Prostate gland (tissue), 2 donors: ENCODE results near the gene ARHGEF4.

Experiments used
- POLR2A ChIP-seq: fragments of 450-650 bp; IDR thresholded peaks from one replicate; pipeline ENCODE4 v1.6.1; 2016; ENCODE audit warnings: antibody characterized with exemption, mild to moderate bottlenecking
- POLR2AphosphoS5 ChIP-seq: sonication (generic); formaldehyde crosslinking; IDR thresholded peaks from one replicate; pipeline ENCODE4 v1.6.1; 2017; ENCODE audit warnings: antibody characterized with exemption
- TF ChIP-seq, protein P1 (sequence below), 4 experiments: fragments of 200-600 bp in 2 of 4; fragments of 450-650 bp in 2 of 4; sonication (generic) in 2 of 4; IDR thresholded peaks; 1 replicate in 3 of 4; 2 replicates in 1 of 4; pipeline ENCODE4 v1.5.1; 2016 to 2019; ENCODE audit warnings: antibody characterized with exemption in 4 of 4, mild to moderate bottlenecking in 2 of 4, moderate library complexity in 2 of 4

DNA sequence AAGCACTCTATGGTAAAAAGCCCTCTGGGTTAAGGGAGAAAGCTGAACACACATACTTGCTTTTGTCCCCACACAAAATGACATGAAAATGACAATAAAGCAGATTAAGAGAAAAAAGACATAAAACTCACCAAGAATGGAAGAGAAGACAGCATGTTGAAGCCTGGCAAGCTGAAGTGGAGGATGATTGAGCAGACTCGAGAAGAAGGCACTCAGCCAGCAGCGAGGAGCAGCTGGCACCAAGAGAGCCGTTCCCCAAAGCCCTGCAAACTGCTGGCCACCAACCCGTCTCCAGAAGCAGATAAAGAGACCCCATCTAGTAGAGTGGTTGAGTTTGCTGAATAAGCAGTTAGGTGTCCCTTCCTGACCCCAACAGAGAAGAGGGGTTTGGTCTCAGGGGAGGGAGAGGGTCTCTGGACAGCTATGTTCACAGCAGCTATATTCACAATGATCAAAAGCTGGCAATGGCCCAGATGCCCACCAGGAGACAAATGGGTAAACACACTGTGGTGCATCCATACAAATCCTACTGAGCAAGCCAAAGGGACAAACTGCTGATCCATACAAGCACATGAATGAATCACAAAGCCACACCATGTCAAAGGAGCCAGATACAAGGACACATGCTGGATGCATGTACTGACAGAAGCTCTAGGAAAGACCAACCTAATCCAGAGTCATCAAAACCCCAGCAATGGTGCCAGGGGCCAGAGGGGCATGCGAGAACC, 219.7 kb downstream of the ARHGEF4 start:
- no peak for TF ChIP-seq POLR2AphosphoS5
- TF ChIP-seq, protein P1, sequence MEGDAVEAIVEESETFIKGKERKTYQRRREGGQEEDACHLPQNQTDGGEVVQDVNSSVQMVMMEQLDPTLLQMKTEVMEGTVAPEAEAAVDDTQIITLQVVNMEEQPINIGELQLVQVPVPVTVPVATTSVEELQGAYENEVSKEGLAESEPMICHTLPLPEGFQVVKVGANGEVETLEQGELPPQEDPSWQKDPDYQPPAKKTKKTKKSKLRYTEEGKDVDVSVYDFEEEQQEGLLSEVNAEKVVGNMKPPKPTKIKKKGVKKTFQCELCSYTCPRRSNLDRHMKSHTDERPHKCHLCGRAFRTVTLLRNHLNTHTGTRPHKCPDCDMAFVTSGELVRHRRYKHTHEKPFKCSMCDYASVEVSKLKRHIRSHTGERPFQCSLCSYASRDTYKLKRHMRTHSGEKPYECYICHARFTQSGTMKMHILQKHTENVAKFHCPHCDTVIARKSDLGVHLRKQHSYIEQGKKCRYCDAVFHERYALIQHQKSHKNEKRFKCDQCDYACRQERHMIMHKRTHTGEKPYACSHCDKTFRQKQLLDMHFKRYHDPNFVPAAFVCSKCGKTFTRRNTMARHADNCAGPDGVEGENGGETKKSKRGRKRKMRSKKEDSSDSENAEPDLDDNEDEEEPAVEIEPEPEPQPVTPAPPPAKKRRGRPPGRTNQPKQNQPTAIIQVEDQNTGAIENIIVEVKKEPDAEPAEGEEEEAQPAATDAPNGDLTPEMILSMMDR (IDR thresholded peaks at IDR 0.05), result no peak
- no peak for TF ChIP-seq POLR2A
